Placental pericyte (primary cell): ENCODE data around the gene NCF1. TPM values are rescaled to one million over a fixed set of nuclear protein-coding genes. Genes with fewer than 3 reads are reported as not detected.

Source experiments
- total RNA-seq: library from RNA; depleted of rRNA; stranded (reverse); fragments of >200 nt; gene quantifications from 2 replicates; pipeline ENCODE4 v1.2.3, GENCODE V29; 2012

NCF1 gene
- 0.29 TPM in 1 of 2 replicates, not detected in the other for total RNA-seq

GRCh38 chr7:74773760-74774750 is at the start of gene NCF1:
NCF1 (plus strand) TSS chr7:74774011; CDS start chr7:74774032, 21 bp downstream.

Other genes starting within 250 kb of the NCF1 start
- 75.7 and 145 TPM in 2 replicates for gene GTF2I, start 116.3 kb upstream of the NCF1 start, total RNA-seq
- 4.3 and 7.2 TPM in 2 replicates for gene GTF2IRD2, start 77.6 kb downstream of the NCF1 start, total RNA-seq
- gene CASTOR2, start 190.7 kb downstream of the NCF1 start, total RNA-seq: 10.1 and 16.2 TPM in 2 replicates